ENCODE measurements around the gene PORCN. TPM values are rescaled to one million over a fixed set of nuclear protein-coding genes. Genes with fewer than 3 reads are reported as not detected.

Gene PORCN
- total RNA-seq, 1 donor: 13.6 TPM

DNA sequence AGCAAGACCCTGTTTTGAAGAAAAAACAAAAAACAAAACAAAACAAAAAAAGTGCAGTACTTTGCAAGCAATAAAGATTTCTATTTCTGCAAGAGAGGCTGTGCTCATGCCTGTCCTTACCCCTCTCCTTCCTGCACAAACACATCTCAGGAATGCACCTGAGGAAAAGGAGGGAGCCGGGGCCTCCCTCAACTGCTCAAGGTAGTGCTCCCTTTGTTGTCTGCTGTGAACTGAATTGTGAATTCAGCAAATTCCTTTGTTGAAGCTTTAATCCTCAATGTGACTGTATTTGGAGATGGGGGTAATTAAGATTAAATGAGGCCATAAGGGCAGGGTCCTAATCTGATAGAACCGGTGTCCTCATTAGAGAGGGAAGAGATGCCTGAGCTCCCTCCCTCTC lies 18.9 kb upstream of the PORCN start:
- Histone ChIP-seq H3K27me3 (ENCODE audit: insufficient read depth, low read length) (no peaks in the 10 kb centered on the region), H3K4me3 (ENCODE audit: low read length) (no peak overlapping the region)

DNA sequence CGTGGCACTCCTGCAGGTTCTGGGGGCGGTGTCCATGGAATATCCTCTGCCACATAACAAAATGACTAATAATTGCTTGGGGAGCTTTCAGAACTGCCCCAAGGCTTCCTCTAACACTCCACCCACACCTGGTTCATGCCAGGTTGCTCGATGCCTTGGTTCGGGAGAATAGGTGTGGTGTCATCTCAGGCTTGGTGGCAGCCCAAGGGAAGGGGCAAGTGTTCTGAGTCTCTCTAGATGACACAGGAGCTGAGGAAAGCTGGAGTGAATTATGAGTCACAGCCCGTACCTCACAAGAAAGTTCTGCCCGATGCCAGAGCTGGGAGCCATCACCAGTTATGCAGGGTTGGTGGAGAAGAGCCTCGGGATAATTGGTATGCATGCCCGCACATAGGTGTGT lies 18.1 kb upstream of the PORCN start:
- Histone ChIP-seq H3K4me3 (ENCODE audit: low read length) (no peak overlapping the region), H3K27me3 (ENCODE audit: insufficient read depth, low read length) (no peaks in the 10 kb centered on the region), H3K9me3 (ENCODE audit: low read depth, low read length) (no peaks in the 10 kb centered on the region), H3K4me1 (ENCODE audit: insufficient read depth, low read length) (peaks cover 4% of the 10 kb centered on the region)

More for the DNA sequence above, 18.9 kb upstream of the PORCN start:
- Histone ChIP-seq H3K4me1 (ENCODE audit: insufficient read depth, low read length) (peaks cover 4% of the 10 kb centered on the region), H3K9me3 (ENCODE audit: low read depth, low read length) (no peaks in the 10 kb centered on the region)

DNA sequence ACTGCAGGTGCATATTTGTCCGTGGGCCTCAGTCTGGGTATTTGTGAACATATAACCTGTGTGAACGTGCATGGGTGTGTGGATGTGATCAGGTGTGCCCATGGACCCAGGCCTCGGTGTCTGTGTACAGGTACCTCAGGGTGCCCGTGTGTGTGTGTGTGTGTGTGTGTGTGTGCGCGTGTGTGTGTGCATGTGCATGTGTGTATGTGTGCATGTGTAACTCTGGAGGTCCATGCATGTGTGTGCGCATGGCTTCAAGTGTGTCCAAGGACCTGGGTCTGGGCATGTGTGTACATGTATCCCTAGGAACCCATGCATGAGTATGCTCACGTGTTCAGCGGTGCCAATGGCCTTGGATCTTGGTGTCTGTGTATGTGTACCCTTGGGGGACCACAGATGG lies 17.0 kb upstream of the PORCN start:
- Histone ChIP-seq H3K4me1 (ENCODE audit: insufficient read depth, low read length) (peaks cover 4% of the 10 kb centered on the region), H3K9me3 (ENCODE audit: low read depth, low read length) (no peaks in the 10 kb centered on the region), H3K4me3 (ENCODE audit: low read length) (no peak overlapping the region), H3K27me3 (ENCODE audit: insufficient read depth, low read length) (no peaks in the 10 kb centered on the region)

DNA sequence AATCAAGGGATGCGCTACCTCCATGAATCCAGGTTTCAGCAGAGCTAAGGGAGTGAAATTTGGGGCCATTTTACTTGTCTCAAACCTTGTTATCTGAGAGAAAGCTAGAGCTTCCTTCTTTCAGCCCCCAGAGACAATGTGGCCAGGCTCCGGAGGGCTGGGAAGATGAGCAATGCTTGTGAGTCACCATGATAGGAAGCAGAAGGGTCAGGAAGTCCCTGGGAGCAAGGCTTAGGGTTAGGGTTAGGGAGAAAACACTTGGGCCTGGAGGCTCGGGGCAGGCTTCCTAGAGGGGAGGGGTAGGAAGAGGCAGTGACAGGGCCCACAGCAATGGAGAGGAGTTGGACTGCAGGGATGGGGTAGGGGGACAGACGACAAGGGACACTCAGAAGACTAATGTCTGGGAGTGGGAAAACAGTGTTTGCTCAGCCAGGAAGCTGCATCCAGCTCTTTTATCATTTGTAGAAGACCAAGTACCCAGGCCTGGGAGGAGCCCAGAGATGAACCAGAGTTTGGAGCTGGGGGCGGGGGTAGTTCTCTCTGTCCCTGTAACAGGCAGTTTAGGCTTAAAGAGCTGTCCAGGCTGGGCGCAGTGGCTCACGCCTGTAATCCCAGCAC lies 16.4 kb upstream of the PORCN start:
- Histone ChIP-seq H3K4me1 (ENCODE audit: insufficient read depth, low read length) (peaks cover 4% of the 10 kb centered on the region), H3K9me3 (ENCODE audit: low read depth, low read length) (no peaks in the 10 kb centered on the region), H3K4me3 (ENCODE audit: low read length) (no peak overlapping the region), H3K27me3 (ENCODE audit: insufficient read depth, low read length) (no peaks in the 10 kb centered on the region)

DNA sequence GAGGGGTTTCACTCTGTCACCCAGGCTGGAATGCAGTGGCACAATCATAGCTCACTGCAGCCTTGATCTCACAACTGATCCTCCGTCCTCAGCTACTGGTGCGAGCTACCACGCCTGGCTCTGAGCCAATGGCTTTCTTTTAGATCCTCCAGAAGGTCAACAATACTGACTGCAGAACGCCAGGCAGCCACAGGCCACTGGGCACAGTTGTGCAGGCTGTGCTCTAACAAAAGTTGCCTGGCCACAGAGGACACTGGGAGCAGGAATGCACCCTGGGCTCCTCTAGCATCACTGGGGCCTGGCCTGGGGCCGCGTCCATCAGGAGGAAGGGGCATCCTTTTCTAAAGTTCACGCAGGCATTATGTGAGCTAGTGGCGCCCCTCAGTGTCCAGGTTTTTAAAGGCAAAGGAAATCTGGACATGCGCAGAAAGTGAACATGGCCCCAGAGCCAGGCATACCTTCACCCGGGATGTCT lies 14.9 kb upstream of the PORCN start:
- no peak overlapping the region for H3K4me3 ChIP-seq (ENCODE audit: low read length)

DNA sequence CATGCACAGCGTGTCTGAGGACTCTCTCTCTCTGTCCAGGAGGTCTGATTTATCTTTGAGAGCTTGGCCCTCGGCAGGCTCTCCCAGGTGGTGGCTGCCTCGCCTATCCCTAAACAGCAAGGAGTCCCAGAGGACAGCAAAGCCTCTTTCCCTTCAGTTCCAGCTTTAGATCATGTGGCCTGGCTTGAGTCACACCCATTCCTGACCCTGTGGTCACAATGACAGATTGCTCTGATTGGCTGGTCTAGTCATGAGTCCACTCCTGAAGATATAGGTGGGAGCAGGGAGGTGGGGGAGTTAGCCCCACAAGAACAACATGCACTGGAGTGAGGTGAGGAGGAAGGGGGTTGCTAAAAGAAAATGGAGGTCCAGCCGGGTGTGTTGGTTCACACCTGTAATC lies 12.1 kb upstream of the PORCN start:
- peaks cover 4% of the 10 kb centered on the region for H3K4me1 ChIP-seq (ENCODE audit: insufficient read depth, low read length)
- no peaks in the 10 kb centered on the region for H3K27me3 ChIP-seq (ENCODE audit: insufficient read depth, low read length)
- no peaks in the 10 kb centered on the region for H3K9me3 ChIP-seq (ENCODE audit: low read depth, low read length)
- no peak overlapping the region for H3K4me3 ChIP-seq (ENCODE audit: low read length)

More for the DNA sequence above, 14.9 kb upstream of the PORCN start:
- no peaks in the 10 kb centered on the region for H3K27me3 ChIP-seq (ENCODE audit: insufficient read depth, low read length)
- H3K4me1 ChIP-seq (ENCODE audit: insufficient read depth, low read length): peaks cover 4% of the 10 kb centered on the region
- no peaks in the 10 kb centered on the region for H3K9me3 ChIP-seq (ENCODE audit: low read depth, low read length)

DNA sequence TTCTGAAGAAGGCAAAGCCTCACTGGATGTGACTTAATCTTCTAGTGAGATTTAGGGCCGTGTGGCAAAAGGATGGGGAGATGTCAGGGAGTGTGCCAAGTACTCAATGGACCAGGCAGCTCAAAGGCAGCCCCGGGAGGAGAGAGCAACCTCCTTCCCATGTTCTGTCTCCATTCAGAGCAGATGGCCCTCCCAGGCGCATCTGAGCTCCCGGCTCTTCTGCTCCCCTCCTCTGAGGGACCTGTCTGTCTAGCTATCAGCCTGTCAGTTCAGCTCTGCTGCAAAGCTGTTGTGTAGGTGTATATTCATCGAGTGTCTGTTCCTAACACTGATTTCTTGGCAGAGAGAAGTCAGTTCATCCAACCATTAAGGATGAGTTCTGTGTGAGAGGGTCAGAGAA lies 10.9 kb upstream of the PORCN start:
- no peaks in the 10 kb centered on the region for H3K4me1 ChIP-seq (ENCODE audit: insufficient read depth, low read length)
- H3K27me3 ChIP-seq (ENCODE audit: insufficient read depth, low read length): no peaks in the 10 kb centered on the region
- no peak overlapping the region for H3K4me3 ChIP-seq (ENCODE audit: low read length)
- H3K9me3 ChIP-seq (ENCODE audit: low read depth, low read length): no peaks in the 10 kb centered on the region

DNA sequence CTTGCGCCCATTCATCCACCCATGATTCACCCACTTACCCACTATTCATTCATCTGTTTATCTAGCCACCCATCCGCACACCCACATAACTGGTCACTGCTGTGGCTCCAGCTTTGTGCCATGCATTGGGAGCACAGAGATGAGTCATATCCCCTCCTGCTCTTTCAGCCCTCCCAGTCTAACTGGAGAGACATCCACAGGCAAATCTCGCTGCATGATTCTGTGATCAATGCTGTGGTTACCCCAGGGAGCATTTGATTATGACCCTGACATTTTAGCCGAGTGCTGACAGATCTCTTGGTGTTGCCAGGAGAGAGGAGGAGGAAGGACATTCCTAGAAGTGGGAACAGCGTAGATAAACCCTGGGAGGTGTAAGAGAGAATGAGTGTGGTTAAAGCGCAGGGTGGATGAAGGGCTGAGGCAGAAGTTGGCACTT lies 10.4 kb upstream of the PORCN start:
- Histone ChIP-seq H3K4me1 (ENCODE audit: insufficient read depth, low read length) (no peaks in the 10 kb centered on the region), H3K4me3 (ENCODE audit: low read length) (no peak overlapping the region), H3K9me3 (ENCODE audit: low read depth, low read length) (no peaks in the 10 kb centered on the region), H3K27me3 (ENCODE audit: insufficient read depth, low read length) (no peaks in the 10 kb centered on the region)

DNA sequence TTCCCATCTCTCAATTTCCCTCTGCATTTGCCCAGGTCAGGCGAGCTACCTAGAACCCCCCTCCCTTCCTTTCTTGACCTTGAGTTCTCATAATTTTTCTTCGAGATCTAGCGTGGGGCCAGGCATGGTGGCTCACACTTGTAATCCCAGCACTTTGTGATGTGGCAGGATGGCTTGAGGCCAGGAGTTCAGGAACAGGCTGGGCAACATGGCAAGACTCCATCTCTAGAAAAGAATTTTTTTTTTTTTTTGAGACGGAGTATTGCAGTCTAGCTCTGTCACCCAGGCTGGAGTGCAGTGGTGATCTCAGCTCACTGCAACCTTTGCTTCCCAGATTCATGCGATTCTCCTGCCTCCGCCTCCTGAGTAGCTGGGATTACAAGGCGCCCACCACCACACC lies 4.5 kb upstream of the PORCN start:
- Histone ChIP-seq H3K9me3 (ENCODE audit: low read depth, low read length) (no peaks in the 10 kb centered on the region), H3K27me3 (ENCODE audit: insufficient read depth, low read length) (no peaks in the 10 kb centered on the region), H3K4me1 (ENCODE audit: insufficient read depth, low read length) (peaks cover 1% of the 10 kb centered on the region), H3K4me3 (ENCODE audit: low read length) (no peak overlapping the region)

DNA sequence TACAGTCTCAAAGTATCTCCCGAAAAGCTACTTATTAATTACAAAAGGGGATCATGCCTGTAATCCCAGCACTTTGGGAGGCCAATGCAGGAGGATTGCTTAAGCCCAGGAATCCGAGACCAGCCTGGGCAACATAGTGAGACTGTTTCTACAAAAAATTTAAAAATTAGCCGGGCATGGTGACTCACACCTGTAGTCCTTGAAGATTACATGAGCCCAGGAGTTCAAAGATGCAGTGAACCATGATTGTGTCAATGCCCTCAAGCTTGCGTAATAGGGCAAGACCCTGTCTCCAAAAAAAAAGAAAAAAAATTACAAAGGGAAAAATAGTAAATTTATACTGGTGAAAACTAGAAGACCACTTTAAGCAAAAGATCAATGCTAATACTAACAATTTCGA lies 3.3 kb upstream of the PORCN start:
- Histone ChIP-seq H3K4me1 (ENCODE audit: insufficient read depth, low read length) (peaks cover 11% of the 10 kb centered on the region), H3K27me3 (ENCODE audit: insufficient read depth, low read length) (no peaks in the 10 kb centered on the region), H3K9me3 (ENCODE audit: low read depth, low read length) (no peaks in the 10 kb centered on the region), H3K4me3 (ENCODE audit: low read length) (no peak overlapping the region)

DNA sequence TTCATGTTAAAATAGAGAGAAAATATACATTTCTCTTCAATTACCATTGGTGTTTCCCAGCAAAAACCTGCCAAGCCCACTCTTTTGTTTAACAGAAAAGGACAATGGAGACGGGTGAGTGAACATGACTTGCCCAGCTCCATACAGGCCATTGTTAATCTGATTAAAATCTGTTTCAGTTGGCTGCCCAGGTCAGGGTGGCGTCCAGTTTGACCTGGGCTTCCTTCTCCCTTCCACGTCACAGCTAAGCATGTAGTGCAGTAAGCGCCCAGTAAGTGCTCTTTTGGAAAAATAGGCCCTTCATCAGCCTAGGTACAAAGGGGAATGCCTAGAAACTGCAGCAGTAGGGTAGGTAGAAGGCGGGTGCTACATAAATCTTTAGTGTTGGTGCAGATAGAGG lies 1.5 kb upstream of the PORCN start:
- Histone ChIP-seq H3K4me3 (ENCODE audit: low read length) (no peak overlapping the region), H3K27me3 (ENCODE audit: insufficient read depth, low read length) (no peaks in the 10 kb centered on the region), H3K9me3 (ENCODE audit: low read depth, low read length) (no peaks in the 10 kb centered on the region), H3K4me1 (ENCODE audit: insufficient read depth, low read length) (peaks cover 11% of the 10 kb centered on the region)

DNA sequence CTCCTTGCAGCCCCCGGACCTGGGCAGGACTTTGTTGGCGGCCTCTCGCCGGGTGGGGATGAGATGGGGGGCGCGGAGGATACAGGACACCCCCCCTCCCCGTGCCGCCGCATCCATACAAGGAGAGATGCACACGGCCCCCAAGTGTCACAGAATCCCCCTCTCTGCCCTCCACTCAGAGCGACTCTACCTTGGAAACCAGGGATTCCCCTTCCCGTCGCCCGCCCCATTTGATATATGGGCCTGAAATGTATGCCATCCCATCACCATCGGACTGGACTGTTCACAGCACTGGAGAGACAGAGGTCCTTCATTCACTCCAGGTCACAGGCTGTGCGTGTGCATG lies 426 bp downstream of the PORCN start:
- Histone ChIP-seq H3K4me1 (ENCODE audit: insufficient read depth, low read length) (peaks cover 11% of the 10 kb centered on the region), H3K27me3 (ENCODE audit: insufficient read depth, low read length) (no peaks in the 10 kb centered on the region), H3K4me3 (ENCODE audit: low read length) (peak overlapping the region; percentile 62), H3K9me3 (ENCODE audit: low read depth, low read length) (no peaks in the 10 kb centered on the region)

DNA sequence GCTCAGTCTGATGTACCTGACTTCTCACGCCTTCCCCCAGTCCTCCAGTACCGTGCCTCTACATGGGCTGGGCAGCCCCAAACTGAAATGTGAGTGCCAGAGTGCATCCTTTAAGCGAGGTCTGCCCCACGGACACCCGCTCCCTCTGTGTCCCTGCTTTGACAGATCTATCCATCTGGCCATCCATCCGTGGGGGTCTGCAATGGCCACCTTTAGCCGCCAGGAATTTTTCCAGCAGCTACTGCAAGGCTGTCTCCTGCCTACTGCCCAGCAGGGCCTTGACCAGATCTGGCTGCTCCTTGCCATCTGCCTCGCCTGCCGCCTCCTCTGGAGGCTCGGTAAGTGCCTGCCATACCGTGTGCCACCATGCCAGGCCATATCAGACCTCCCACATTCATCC lies 827 bp downstream of the PORCN start:
- Histone ChIP-seq H3K27me3 (ENCODE audit: insufficient read depth, low read length) (no peaks in the 10 kb centered on the region), H3K9me3 (ENCODE audit: low read depth, low read length) (no peaks in the 10 kb centered on the region), H3K4me3 (ENCODE audit: low read length) (peak overlapping the region; percentile 62), H3K4me1 (ENCODE audit: insufficient read depth, low read length) (peaks cover 11% of the 10 kb centered on the region)

DNA sequence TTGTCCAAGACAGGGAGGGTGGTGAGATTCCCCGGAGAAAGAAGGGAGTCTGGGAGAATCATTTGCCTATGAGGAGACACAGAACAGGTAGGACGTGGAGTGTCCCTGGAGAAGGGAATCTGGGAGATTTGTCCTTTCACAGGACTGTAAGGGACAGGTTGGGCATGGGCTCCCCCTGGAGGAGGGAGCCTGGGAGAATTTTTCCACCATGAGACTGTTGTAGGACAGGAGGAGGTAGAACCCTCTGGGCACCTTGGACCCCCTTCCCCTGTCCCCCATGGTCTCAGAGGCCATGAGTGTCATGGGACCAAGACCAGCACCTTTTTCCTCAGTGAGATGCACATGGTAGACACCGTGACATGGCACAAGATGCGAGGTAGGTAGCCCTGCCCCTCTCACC lies 2.8 kb downstream of the PORCN start:
- no peaks in the 10 kb centered on the region for H3K27me3 ChIP-seq (ENCODE audit: insufficient read depth, low read length)
- no peaks in the 10 kb centered on the region for H3K9me3 ChIP-seq (ENCODE audit: low read depth, low read length)
- H3K4me3 ChIP-seq (ENCODE audit: low read length): no peak overlapping the region
- peaks cover 11% of the 10 kb centered on the region for H3K4me1 ChIP-seq (ENCODE audit: insufficient read depth, low read length)

DNA sequence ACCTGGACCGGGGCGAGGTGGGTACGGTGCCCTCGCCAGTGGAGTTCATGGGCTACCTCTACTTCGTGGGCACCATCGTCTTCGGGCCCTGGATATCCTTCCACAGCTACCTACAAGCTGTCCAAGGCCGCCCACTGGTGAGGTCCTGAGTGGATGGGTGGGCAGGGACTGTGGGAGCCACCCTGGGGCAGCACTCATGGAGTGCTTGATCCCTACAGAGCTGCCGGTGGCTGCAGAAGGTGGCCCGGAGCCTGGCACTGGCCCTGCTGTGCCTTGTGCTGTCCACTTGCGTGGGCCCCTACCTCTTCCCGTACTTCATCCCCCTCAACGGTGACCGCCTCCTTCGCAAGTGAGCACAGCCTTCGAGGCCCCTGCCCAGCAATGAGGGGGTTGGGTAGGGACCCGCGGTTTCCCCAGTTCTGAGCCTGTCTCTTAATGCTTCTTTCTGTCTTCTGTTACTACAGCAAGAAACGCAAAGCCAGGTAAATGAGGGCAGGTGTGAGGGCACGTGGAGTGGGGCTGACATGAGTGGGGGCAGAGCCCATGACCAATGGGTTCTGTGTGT lies 3.7 kb downstream of the PORCN start:
- no peak overlapping the region for H3K4me3 ChIP-seq (ENCODE audit: low read length)
- no peaks in the 10 kb centered on the region for H3K9me3 ChIP-seq (ENCODE audit: low read depth, low read length)
- H3K27me3 ChIP-seq (ENCODE audit: insufficient read depth, low read length): no peaks in the 10 kb centered on the region
- peaks cover 11% of the 10 kb centered on the region for H3K4me1 ChIP-seq (ENCODE audit: insufficient read depth, low read length)

DNA sequence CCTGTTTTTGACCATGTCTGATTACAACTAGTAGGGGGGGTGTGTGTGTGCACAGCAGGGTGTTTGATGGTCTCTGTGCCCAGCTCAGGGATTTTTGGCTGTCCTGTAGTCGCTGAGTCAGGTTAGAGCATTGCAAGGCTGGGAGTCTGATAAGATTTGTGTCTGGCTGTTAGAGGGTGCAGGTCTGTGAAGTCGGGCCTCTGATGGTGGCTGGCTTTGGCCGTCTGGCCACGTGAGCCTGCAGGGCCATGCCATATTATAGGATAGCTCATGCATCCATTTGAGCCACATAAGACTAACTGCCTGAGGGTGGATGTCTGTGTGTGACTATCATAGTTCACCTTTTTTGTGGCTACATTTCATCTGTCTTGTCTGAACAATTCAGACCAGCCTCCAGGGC lies 4.9 kb downstream of the PORCN start:
- Histone ChIP-seq H3K4me1 (ENCODE audit: insufficient read depth, low read length) (peaks cover 11% of the 10 kb centered on the region), H3K4me3 (ENCODE audit: low read length) (no peak overlapping the region), H3K27me3 (ENCODE audit: insufficient read depth, low read length) (no peaks in the 10 kb centered on the region), H3K9me3 (ENCODE audit: low read depth, low read length) (no peaks in the 10 kb centered on the region)

Measured in mononuclear cell (primary cell).